HT1080 (cell line): ENCODE results near the gene PSMA6. TPM values are rescaled to one million over a fixed set of nuclear protein-coding genes. Genes with fewer than 3 reads are reported as not detected.

ENCODE experiments used
- DNase-seq: peaks from one replicate; pipeline ENCODE4 v3.0.0-alpha.2; 2015; ENCODE audit warnings: low read depth
- total RNA-seq: library from RNA; depleted of rRNA; stranded (reverse); fragments of >200 nt; shearing (Covaris generic); gene quantifications from 2 replicates; pipeline ENCODE4 v1.2.3, GENCODE V29; 2014; rRNA removed

The PSMA6 gene
- total RNA-seq, 1 experiment from 2014 or later: 343 TPM

DNA sequence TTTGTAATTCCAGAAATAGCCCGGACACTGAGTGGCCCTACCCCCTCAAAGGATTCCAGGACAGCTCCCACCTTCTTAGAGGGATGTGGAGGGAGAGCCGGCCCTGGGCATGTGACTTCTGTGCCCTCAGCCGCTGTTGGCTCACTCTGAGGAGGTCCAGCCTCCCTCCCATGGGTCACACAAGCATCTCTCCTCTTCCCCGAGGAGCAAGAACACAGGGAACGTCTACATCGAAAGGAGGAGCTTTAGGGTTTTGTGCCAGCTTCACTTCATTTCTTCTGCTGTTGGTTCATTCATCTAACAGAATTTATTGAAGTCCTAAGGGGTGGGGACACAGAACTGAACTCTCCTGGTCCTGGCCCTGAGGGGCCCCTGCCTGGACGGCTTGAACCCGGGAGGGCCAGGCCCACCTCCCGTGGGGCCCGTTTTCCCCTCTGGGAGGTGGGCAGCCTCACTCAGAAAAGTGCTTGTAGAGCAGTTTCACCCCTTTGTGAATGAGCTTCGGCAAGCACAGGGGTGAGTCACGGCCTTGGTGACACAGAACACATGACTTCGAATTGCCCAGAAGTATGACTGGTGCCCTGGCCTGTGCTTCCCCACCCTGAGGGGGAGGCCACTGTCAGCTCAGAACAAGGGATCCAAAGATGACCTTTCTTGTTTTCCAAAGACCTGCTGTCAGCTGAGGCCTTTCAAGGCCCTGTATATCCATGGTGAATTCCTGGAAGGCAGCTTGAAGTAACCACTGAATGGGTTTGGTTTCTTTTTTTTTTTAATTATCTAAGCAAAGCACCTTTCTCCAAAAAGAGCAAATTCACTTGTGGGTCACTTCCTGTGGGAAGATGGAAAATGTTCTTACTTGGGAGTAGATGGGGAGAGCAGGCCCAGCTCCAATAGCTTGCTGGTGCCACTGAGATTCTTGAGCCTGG, 73.2 kb downstream of the PSMA6 start:
- DNase-seq: peak; percentile 93

DNA sequence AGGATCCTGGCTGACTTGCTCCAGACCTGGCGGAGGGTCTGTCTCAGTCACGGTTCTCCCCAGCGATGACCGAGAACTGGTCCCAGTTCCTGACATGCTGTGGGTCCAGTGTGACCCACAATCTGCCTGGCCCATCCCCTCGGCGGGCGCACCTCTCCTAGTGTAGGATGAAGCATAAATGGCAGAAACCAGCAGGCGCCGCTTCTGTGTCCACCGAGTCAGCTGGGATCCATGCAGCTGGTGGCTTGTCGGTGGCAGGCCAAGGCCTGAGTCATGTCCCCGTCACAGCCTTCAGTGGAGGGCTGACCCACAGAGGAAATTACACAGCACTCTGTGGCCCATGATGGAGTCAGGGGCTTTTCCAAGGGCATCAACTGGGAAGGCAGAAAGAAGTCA, 73.9 kb downstream of the PSMA6 start:
- peak; percentile 75 for DNase-seq

DNA sequence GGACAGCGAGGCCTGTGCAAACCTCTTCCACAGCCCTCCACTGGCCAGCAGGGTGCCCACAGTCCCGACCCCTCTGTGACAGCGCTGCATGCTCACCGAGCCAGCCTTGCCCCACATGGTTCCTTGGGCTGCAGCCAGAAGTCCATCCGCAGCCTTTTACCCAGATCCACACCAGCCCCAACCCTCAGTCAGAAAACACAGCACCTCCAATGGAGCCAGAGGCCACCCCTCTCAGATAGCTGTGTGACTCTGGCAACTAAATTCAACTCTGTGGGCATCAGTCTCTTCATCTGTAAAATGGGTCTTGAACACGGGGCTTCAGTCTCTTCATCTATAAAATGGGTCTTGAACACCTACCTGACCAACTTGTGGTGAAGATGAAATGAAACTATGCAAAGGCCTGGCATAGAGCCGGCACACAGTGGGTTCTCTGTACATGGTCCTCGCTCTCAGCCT, 74.4 kb downstream of the PSMA6 start:
- DNase-seq: no peak

DNA sequence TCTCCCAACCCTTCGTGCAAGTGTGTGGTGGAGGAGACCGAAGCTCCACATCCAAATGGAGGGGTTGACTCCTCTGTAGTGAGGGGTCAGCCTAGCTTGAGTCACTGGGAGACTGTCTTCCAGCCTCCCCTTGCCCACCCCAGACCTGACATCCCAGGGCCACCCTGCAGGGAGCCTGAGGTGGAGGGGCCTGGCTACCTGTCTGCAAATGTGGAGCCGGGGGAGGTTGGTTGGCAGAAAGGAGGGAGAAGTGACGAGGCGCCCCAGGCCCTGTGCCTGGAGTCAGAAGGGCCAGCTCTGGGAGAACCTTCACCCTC, 74.8 kb downstream of the PSMA6 start:
- no peak for DNase-seq

Other genes starting within 250 kb of the PSMA6 start
- 32.7 and 47.5 TPM in 2 replicates for gene FAM177A1, start 246.1 kb upstream of the PSMA6 start, total RNA-seq
- 20.8 and 24.2 TPM in 2 replicates for gene PPP2R3C, start 170.4 kb upstream of the PSMA6 start, total RNA-seq
- gene PRORP, start 169.8 kb upstream of the PSMA6 start, total RNA-seq: 28.0 and 33.3 TPM in 2 replicates
- 42.9 and 49.7 TPM in 2 replicates for gene NFKBIA, start 112.4 kb downstream of the PSMA6 start, total RNA-seq
- 0.02 TPM in 1 of 2 replicates, not detected in the other for gene INSM2, start 241.8 kb downstream of the PSMA6 start, total RNA-seq